ENCODE data around the gene ZDHHC16. TPM values are rescaled to one million over a fixed set of nuclear protein-coding genes. Genes with fewer than 3 reads are reported as not detected.
"Not testable (repeated sequence)": the region's sequence is repeated elsewhere in the genome, so short reads cannot be mapped to it uniquely, and the experiment has no call there.

The ZDHHC16 gene
- total RNA-seq, 2 donors from 2014 or later, result 30.8 to 42.4 TPM

- no peak for DNase-seq (ENCODE audit: low spot score)
- Histone ChIP-seq H3K4me3 (no peak overlapping the region), H3K27me3 (replicated peaks; ENCODE audit: insufficient read depth) (no peaks in the 10 kb centered on the region), H3K27ac (no peak overlapping the region), H3K9me3 (no peaks in the 10 kb centered on the region), H3K36me3 (peaks cover 9 to 30% of the 10 kb centered on the region in 2 donors), H3K4me1 (replicated peaks) (peaks cover 4% of the 10 kb centered on the region)
- WGBS, result 84% methylated on average over 4 of the region's 4 CpGs
- TF ChIP-seq POLR2A (IDR thresholded peaks at IDR 0.05) (no peak), CTCF (IDR thresholded peaks at IDR 0.05) (no peak), POLR2AphosphoS5 (IDR thresholded peaks at IDR 0.05) (no peak)
- intact Hi-C loops (cut with DNase I), result no loop called here
These were observed 20.8 kb downstream of the ZDHHC16 start for GRCh38 chr10:97466755-97467154.

- H3K4me3 ChIP-seq, result no peak overlapping the region
- DNase-seq (ENCODE audit: low spot score), result no peak
- intact Hi-C loops (cut with DNase I), result no loop called here
- WGBS, result 56% methylated on average over 3 of the region's 3 CpGs
- H3K36me3 ChIP-seq, result peaks cover 9 to 25% of the 10 kb centered on the region in 2 donors
- no peaks in the 10 kb centered on the region for H3K27me3 ChIP-seq (replicated peaks; ENCODE audit: insufficient read depth)
- H3K27ac ChIP-seq, result no peak overlapping the region
- TF ChIP-seq POLR2AphosphoS5 (IDR thresholded peaks at IDR 0.05) (no peak), POLR2A (IDR thresholded peaks at IDR 0.05) (no peak), CTCF (IDR thresholded peaks at IDR 0.05) (no peak)
- H3K4me1 ChIP-seq (replicated peaks), result peaks cover 4% of the 10 kb centered on the region
- no peaks in the 10 kb centered on the region for H3K9me3 ChIP-seq
These were observed 22.2 kb downstream of the ZDHHC16 start for GRCh38 chr10:97468162-97468561.

GRCh38 chr10:97468781-97469180, 22.8 kb downstream of the ZDHHC16 start:
- H3K9me3 ChIP-seq; H3K4me1 ChIP-seq (replicated peaks); H3K27me3 ChIP-seq (replicated peaks; ENCODE audit: insufficient read depth); H3K4me3 ChIP-seq; intact Hi-C loops (cut with DNase I); DNase-seq (ENCODE audit: low spot score); H3K27ac ChIP-seq: not testable (repeated sequence)
- 89% methylated on average over 12 of the region's 12 CpGs for WGBS
- peaks cover 9 to 25% of the 10 kb centered on the region in 2 donors for H3K36me3 ChIP-seq

GRCh38 chr10:97474918-97475317, 28.9 kb downstream of the ZDHHC16 start:
- H3K27ac ChIP-seq, result no peak overlapping the region
- DNase-seq (ENCODE audit: low spot score), result no peak
- peaks cover 0 to 20% of the 10 kb centered on the region in 2 donors for H3K36me3 ChIP-seq
- no peak overlapping the region for H3K4me3 ChIP-seq
- TF ChIP-seq CTCF (IDR thresholded peaks at IDR 0.05) (no peak), POLR2A (IDR thresholded peaks at IDR 0.05) (no peak), POLR2AphosphoS5 (IDR thresholded peaks at IDR 0.05) (no peak)
- no peaks in the 10 kb centered on the region for H3K4me1 ChIP-seq (replicated peaks)
- no peaks in the 10 kb centered on the region for H3K27me3 ChIP-seq (replicated peaks; ENCODE audit: insufficient read depth)
- WGBS, result 95% methylated on average over 4 of the region's 4 CpGs
- H3K9me3 ChIP-seq, result no peaks in the 10 kb centered on the region
- intact Hi-C loops (cut with DNase I), result no loop called here

- TF ChIP-seq POLR2A (IDR thresholded peaks at IDR 0.05), result no peak
- TF ChIP-seq POLR2AphosphoS5 (IDR thresholded peaks at IDR 0.05), result no peak
- Histone ChIP-seq H3K4me3 (no peak overlapping the region), H3K36me3 (peaks cover 0 to 13% of the 10 kb centered on the region in 2 donors), H3K4me1 (replicated peaks) (no peaks in the 10 kb centered on the region), H3K27me3 (replicated peaks; ENCODE audit: insufficient read depth) (no peaks in the 10 kb centered on the region), H3K9me3 (no peaks in the 10 kb centered on the region), H3K27ac (no peak overlapping the region)
- 54% methylated on average over 2 of the region's 2 CpGs for WGBS
- intact Hi-C loops (cut with DNase I), result no loop called here
- no peak for DNase-seq (ENCODE audit: low spot score)
These were observed 30.1 kb downstream of the ZDHHC16 start for GRCh38 chr10:97475936-97476594.

- H3K36me3 ChIP-seq, result peaks cover 0 to 13% of the 10 kb centered on the region in 2 donors
- DNase-seq (ENCODE audit: low spot score); H3K4me3 ChIP-seq; H3K27me3 ChIP-seq (replicated peaks; ENCODE audit: insufficient read depth); H3K4me1 ChIP-seq (replicated peaks); H3K27ac ChIP-seq; H3K9me3 ChIP-seq; intact Hi-C loops (cut with DNase I): not testable (repeated sequence)
- WGBS, result 72% methylated on average over 4 of the region's 4 CpGs
These were observed 33.4 kb downstream of the ZDHHC16 start for GRCh38 chr10:97479410-97479809.
